Panc1 (cell line): ENCODE data around the gene CACNA2D3.

Experiments
- CTCF ChIP-seq: fragments of 450-650 bp; IDR thresholded peaks from 2 replicates; pipeline ENCODE4 v1.5.1; 2017; ENCODE audit warnings: mild to moderate bottlenecking
- POLR2AphosphoS5 ChIP-seq: IDR thresholded peaks from 2 replicates; pipeline ENCODE4 v1.6.1; 2012; ENCODE audit warnings: mild to moderate bottlenecking, low read depth, low read length, moderate library complexity
- SIN3A ChIP-seq: IDR thresholded peaks from 2 replicates; pipeline ENCODE4 v1.6.1; 2012; ENCODE audit warnings: low read depth, mild to moderate bottlenecking, low read length, moderate library complexity, borderline replicate concordance; ENCODE audit not compliant: insufficient read depth

- TF ChIP-seq POLR2AphosphoS5 (no peak), CTCF (no peak), SIN3A (no peak)
Observed at GRCh38 chr3:54342676-54343075, 220.3 kb downstream of the CACNA2D3 start.
